ENCODE results near the gene IL5. TPM values are rescaled to one million over a fixed set of nuclear protein-coding genes. Genes with fewer than 3 reads are reported as not detected.

IL5 gene
- total RNA-seq, 1 donor from 2014 or later, result not detected

GRCh38 chr5:132540764-132541163 is 2.6 kb downstream of the IL5 start:
- Histone ChIP-seq H3K36me3 (no peaks in the 10 kb centered on the region), H3K27me3 (ENCODE audit: low read depth) (no peaks in the 10 kb centered on the region), H3K4me1 (no peaks in the 10 kb centered on the region), H3K27ac (replicated peaks) (no peak overlapping the region), H3K4me3 (no peak overlapping the region), H3K9me3 (replicated peaks) (no peaks in the 10 kb centered on the region)
- no peak for DNase-seq
- no peak for TF ChIP-seq CTCF (IDR thresholded peaks at IDR 0.05; ENCODE audit: borderline replicate concordance)
- intact Hi-C loops (cut with micrococcal nuclease), result no loop called here

GRCh38 chr5:132540149-132540548 is 3.2 kb downstream of the IL5 start:
- H3K4me1 ChIP-seq, result no peaks in the 10 kb centered on the region
- no peaks in the 10 kb centered on the region for H3K27me3 ChIP-seq (ENCODE audit: low read depth)
- H3K4me3 ChIP-seq, result no peak overlapping the region
- no peak for TF ChIP-seq CTCF (IDR thresholded peaks at IDR 0.05; ENCODE audit: borderline replicate concordance)
- H3K36me3 ChIP-seq, result no peaks in the 10 kb centered on the region
- H3K27ac ChIP-seq (replicated peaks), result no peak overlapping the region
- DNase-seq, result no peak
- H3K9me3 ChIP-seq (replicated peaks), result no peaks in the 10 kb centered on the region
- intact Hi-C loops (cut with micrococcal nuclease), result no loop called here

- intact Hi-C loops (cut with micrococcal nuclease), result no loop called here
These were observed 3.6 kb downstream of the IL5 start for GRCh38 chr5:132539716-132540115.

GRCh38 chr5:132530946-132531345 is 12.4 kb downstream of the IL5 start:
- DNase-seq, result no peak
- intact Hi-C loops (cut with micrococcal nuclease), result no loop called here
- Histone ChIP-seq H3K4me3 (no peak overlapping the region), H3K27ac (replicated peaks) (no peak overlapping the region), H3K36me3 (no peaks in the 10 kb centered on the region), H3K27me3 (ENCODE audit: low read depth) (no peaks in the 10 kb centered on the region), H3K4me1 (peaks cover 5% of the 10 kb centered on the region), H3K9me3 (replicated peaks) (no peaks in the 10 kb centered on the region)
- no peak for TF ChIP-seq CTCF (IDR thresholded peaks at IDR 0.05; ENCODE audit: borderline replicate concordance)

More at GRCh38 chr5:132539716-132540115, 3.6 kb downstream of the IL5 start:
- Histone ChIP-seq H3K4me3 (no peak overlapping the region), H3K9me3 (replicated peaks) (no peaks in the 10 kb centered on the region), H3K27me3 (ENCODE audit: low read depth) (no peaks in the 10 kb centered on the region), H3K4me1 (no peaks in the 10 kb centered on the region), H3K27ac (replicated peaks) (no peak overlapping the region), H3K36me3 (no peaks in the 10 kb centered on the region)
- no peak for TF ChIP-seq CTCF (IDR thresholded peaks at IDR 0.05; ENCODE audit: borderline replicate concordance)
- DNase-seq, result no peak

GRCh38 chr5:132528866-132529634 is 14.3 kb downstream of the IL5 start:
- DNase-seq, result no peak
- no peak for TF ChIP-seq CTCF (IDR thresholded peaks at IDR 0.05; ENCODE audit: borderline replicate concordance)
- H3K9me3 ChIP-seq (replicated peaks), result no peaks in the 10 kb centered on the region
- H3K27me3 ChIP-seq (ENCODE audit: low read depth), result no peaks in the 10 kb centered on the region
- peaks cover 5% of the 10 kb centered on the region for H3K4me1 ChIP-seq
- H3K4me3 ChIP-seq, result no peak overlapping the region
- intact Hi-C loops (cut with micrococcal nuclease), result no loop called here
- H3K36me3 ChIP-seq, result no peaks in the 10 kb centered on the region
- no peak overlapping the region for H3K27ac ChIP-seq (replicated peaks)

Data from left ventricle myocardium inferior (tissue), 1 donor.